Liver (tissue), 9 donors: ENCODE results near the gene CRB2. TPM values are rescaled to one million over a fixed set of nuclear protein-coding genes. Genes with fewer than 3 reads are reported as not detected.

Experiments
- DNase-seq: peaks from one replicate; pipeline ENCODE4 v3.0.0-alpha.2; 2017; ENCODE audit warnings: low spot score
- H3K27ac ChIP-seq, 2 donors: one replicate each; pipeline ENCODE4 v1.7.0; 2013; ENCODE audit warnings: inconsistent platforms in 2 of 2, low read length in 2 of 2, control low read depth in 1 of 2, low read depth in 1 of 2, mild to moderate bottlenecking in 1 of 2
- H3K27me3 ChIP-seq, 4 donors: one replicate each; pipeline versions ENCODE4 v1.6.1 to v1.7.0; 2013; ENCODE audit warnings: low read length in 3 of 4, inconsistent platforms in 1 of 4, mild to moderate bottlenecking in 1 of 4, moderate library complexity in 1 of 4; ENCODE audit not compliant: control insufficient read depth in 4 of 4, insufficient read depth in 4 of 4
- H3K36me3 ChIP-seq, 4 donors: one replicate each; pipeline versions ENCODE4 v1.6.1 to v1.7.0; 2013; ENCODE audit warnings: low read length in 3 of 4, mild to moderate bottlenecking in 3 of 4, low read depth in 1 of 4, moderate library complexity in 1 of 4; ENCODE audit not compliant: control insufficient read depth in 4 of 4, insufficient read depth in 3 of 4
- H3K4me1 ChIP-seq, 4 donors: one replicate each; pipeline versions ENCODE4 v1.6.1 to v1.7.0; 2013; ENCODE audit warnings: low read length in 3 of 4, mild to moderate bottlenecking in 3 of 4, moderate library complexity in 1 of 4; ENCODE audit not compliant: control insufficient read depth in 4 of 4, insufficient read depth in 4 of 4
- H3K4me3 ChIP-seq, 3 donors: one replicate each; pipeline versions ENCODE4 v1.6.1 to v1.7.0; 2013; ENCODE audit warnings: low read length in 3 of 3, control low read depth in 1 of 3, low read depth in 1 of 3, mild to moderate bottlenecking in 1 of 3
- H3K9ac ChIP-seq, 2 donors: one replicate each; pipeline ENCODE4 v1.7.0; 2013; ENCODE audit warnings: low read length in 2 of 2, mild to moderate bottlenecking in 2 of 2, moderate library complexity in 2 of 2, control low read depth in 1 of 2, low read depth in 1 of 2
- H3K9me3 ChIP-seq, 4 donors: one replicate each; pipeline versions ENCODE4 v1.6.1 to v1.7.0; 2013; ENCODE audit warnings: low read length in 3 of 4; ENCODE audit not compliant: control insufficient read depth in 4 of 4
- CTCF ChIP-seq: fragments of 150-350 bp; IDR thresholded peaks from 2 replicates; pipeline ENCODE4 v1.5.1; 2017; ENCODE audit warnings: improper control_type of control experiment, low read depth, low read length; ENCODE audit not compliant: missing input control
- EGR1 ChIP-seq, 2 donors: IDR thresholded peaks; 2 replicates each; pipeline ENCODE4 v1.6.1; 2016 to 2018; ENCODE audit warnings: antibody characterized with exemption in 2 of 2, low read depth in 2 of 2
- FOXA1 ChIP-seq: IDR thresholded peaks from 2 replicates; pipeline ENCODE4 v1.6.1; 2016; ENCODE audit warnings: antibody characterized with exemption
- FOXA2 ChIP-seq: IDR thresholded peaks from 2 replicates; pipeline ENCODE4 v1.6.1; 2016; ENCODE audit warnings: antibody characterized with exemption
- GABPA ChIP-seq, 2 donors: IDR thresholded peaks in 1 of 2; conservative IDR thresholded peaks in 1 of 2; 2 replicates each; pipeline ENCODE4 v1.6.1; 2016; ENCODE audit warnings: antibody characterized with exemption in 2 of 2, mild to moderate bottlenecking in 1 of 2, moderate library complexity in 1 of 2
- HNF4A ChIP-seq, 2 donors: conservative IDR thresholded peaks; 2 replicates each; pipeline ENCODE4 v1.6.1; 2016; ENCODE audit warnings: antibody characterized with exemption in 2 of 2, mild to moderate bottlenecking in 2 of 2
- HNF4G ChIP-seq: IDR thresholded peaks from 2 replicates; pipeline ENCODE4 v1.6.1; 2016; ENCODE audit warnings: antibody characterized with exemption
- JUND ChIP-seq, 2 donors: IDR thresholded peaks; 2 replicates each; pipeline ENCODE4 v1.6.1; 2016; ENCODE audit warnings: antibody characterized with exemption in 2 of 2
- MAX ChIP-seq: IDR thresholded peaks from 2 replicates; pipeline ENCODE4 v1.6.1; 2016; ENCODE audit warnings: antibody characterized with exemption
- NR2F2 ChIP-seq: IDR thresholded peaks from 2 replicates; pipeline ENCODE4 v1.6.1; 2016; ENCODE audit warnings: antibody characterized with exemption
- RAD21 ChIP-seq, 2 donors: IDR thresholded peaks; 2 replicates each; pipeline ENCODE4 v1.6.1; 2016; ENCODE audit warnings: antibody characterized with exemption in 2 of 2, mild to moderate bottlenecking in 2 of 2
- REST ChIP-seq: IDR thresholded peaks from 2 replicates; pipeline ENCODE4 v1.6.1; 2016; ENCODE audit warnings: antibody characterized with exemption, mild to moderate bottlenecking
- RXRA ChIP-seq, 2 donors: IDR thresholded peaks; 2 replicates each; pipeline ENCODE4 v1.6.1; 2017 to 2018; ENCODE audit warnings: antibody characterized with exemption in 2 of 2, mild to moderate bottlenecking in 1 of 2
- SP1 ChIP-seq: IDR thresholded peaks from 2 replicates; pipeline ENCODE4 v1.6.1; 2018; ENCODE audit warnings: antibody characterized with exemption, mild to moderate bottlenecking
- TAF1 ChIP-seq: conservative IDR thresholded peaks from 2 replicates; pipeline ENCODE4 v1.6.1; 2016; ENCODE audit warnings: antibody characterized with exemption, mild to moderate bottlenecking
- YY1 ChIP-seq: IDR thresholded peaks from 2 replicates; pipeline ENCODE4 v1.6.1; 2016; ENCODE audit warnings: antibody characterized with exemption, mild to moderate bottlenecking
- ZBTB33 ChIP-seq: IDR thresholded peaks from 2 replicates; pipeline ENCODE4 v1.6.1; 2016; ENCODE audit warnings: antibody characterized with exemption
- WGBS: extraction: QIAGEN DNeasy Blood & Tissue Kit; methylation state at CpG from one replicate; pipeline ENCODE4 v1.1.7; 2013; 5-methylcytosine and 5-hydroxymethylcytosine counted together
- polyA plus RNA-seq, 2 donors: library from polyadenylated mRNA; stranded (reverse) in 1 of 2; unstranded in 1 of 2; fragments of 200-250 nt in 1 of 2; fragments of >200 nt in 1 of 2; fragmentation: Nextera tagmentation in 1 of 2; extraction: Ambion mirVana in 1 of 2; gene quantifications; one replicate each; pipeline versions ENCODE4 v1.2.1 to v1.2.3, GENCODE V29; 2013 to 2015
- total RNA-seq, 2 donors: library from RNA; depleted of rRNA; stranded (reverse); fragments of >200 nt; gene quantifications; one replicate each; pipeline ENCODE4 v1.2.3, GENCODE V29; 2014
- TF ChIP-seq, protein P1 (sequence below): IDR thresholded peaks from 2 replicates; pipeline ENCODE4 v1.6.1; 2016; ENCODE audit warnings: antibody characterized with exemption
- donor health status: healthy.
- donor health status: healthy.
- donor health status: healthy.
- donor health status: healthy.
- donor health status: healthy.

CRB2 gene
- total and polyA plus RNA-seq, 4 donors: 1.7 TPM; not detected in 3

- TF ChIP-seq EGR1 (IDR thresholded peaks at IDR 0.05; ENCODE audit: low read depth in 2 of 2) (no peak), RXRA (IDR thresholded peaks at IDR 0.05) (no peak), SP1 (no peak)
Observed at GRCh38 chr9:123391946-123392345, 35.9 kb downstream of the CRB2 start (continued).

- Histone ChIP-seq H3K9ac (no peak overlapping the region), H3K4me3 (no peak overlapping the region), H3K27ac (no peak overlapping the region), H3K27me3 (no peaks in the 10 kb centered on the region), H3K36me3 (no peaks in the 10 kb centered on the region), H3K4me1 (no peaks in the 10 kb centered on the region), H3K9me3 (no peaks in the 10 kb centered on the region)
- WGBS: 99% methylated on average over 4 of the region's 4 CpGs
- TF ChIP-seq ZBTB33: no peak
- TF ChIP-seq HNF4A (conservative IDR thresholded peaks at IDR 0.05): no peak
- TF ChIP-seq YY1: no peak
- TF ChIP-seq RXRA (IDR thresholded peaks at IDR 0.05): no peak
- no peak for TF ChIP-seq SP1
- no peak for DNase-seq
Observed at GRCh38 chr9:123392802-123393201, 36.8 kb downstream of the CRB2 start.

DNA sequence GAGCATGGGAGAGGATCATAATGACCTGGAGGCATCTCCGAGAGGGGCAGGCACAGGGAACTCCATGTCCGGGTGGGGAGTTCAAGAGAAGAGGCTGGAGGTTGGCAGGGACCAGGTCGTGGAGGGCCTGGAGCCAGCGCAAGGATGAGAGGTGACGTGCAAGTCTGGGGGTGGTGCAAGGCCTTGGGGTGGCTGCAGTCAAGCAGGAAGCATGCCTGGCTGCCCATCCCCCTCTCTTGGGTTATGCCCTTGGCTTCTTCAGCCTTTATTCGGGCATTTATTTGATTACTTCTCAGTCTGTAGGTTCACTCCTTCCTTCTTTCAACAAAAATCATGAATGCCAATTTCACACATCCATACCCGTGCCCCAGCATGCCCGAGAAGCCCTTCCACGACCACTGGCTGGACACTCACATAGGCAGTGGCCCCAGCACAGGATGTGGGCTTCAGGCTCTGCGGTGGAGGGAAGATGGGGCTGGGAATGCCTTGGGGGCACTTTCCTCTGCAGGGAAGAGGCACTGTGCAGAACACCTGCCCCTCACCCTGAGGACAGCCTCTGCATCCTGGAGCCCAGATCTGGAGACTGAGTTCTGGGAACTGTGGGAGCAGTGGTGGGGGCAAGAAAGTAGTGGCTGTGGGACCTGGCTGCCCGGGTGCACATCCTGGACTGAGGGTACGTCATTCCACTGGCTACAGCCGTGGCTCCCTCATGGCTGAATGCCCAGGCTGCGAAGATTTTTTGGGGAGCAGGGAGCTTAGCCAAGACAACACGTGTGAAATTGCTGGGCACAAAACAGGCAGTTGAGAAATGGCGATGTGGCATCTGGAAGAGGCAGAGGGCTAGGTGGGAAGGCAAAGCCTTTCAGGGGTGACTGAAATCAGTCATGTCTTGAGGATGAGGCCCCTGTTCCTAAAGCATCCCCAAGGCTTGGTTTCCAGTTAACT is 38.6 kb downstream of the CRB2 start:
- Histone ChIP-seq H3K4me3 (no peak overlapping the region), H3K36me3 (no peaks in the 10 kb centered on the region), H3K27ac (no peak overlapping the region), H3K27me3 (no peaks in the 10 kb centered on the region), H3K9me3 (no peaks in the 10 kb centered on the region), H3K9ac (no peak overlapping the region), H3K4me1 (no peaks in the 10 kb centered on the region)
- 88% methylated on average over 16 of the region's 16 CpGs for WGBS
- no peak for DNase-seq
- TF ChIP-seq TAF1 (no peak), FOXA2 (no peak), HNF4G (no peak), NR2F2 (no peak), ZBTB33 (no peak), GABPA (IDR thresholded peaks at IDR 0.05 in 1 of 2, conservative IDR thresholded peaks at IDR 0.05 in 1 of 2) (no peak), REST (no peak), JUND (IDR thresholded peaks at IDR 0.05) (no peak), RXRA (IDR thresholded peaks at IDR 0.05) (no peak), HNF4A (conservative IDR thresholded peaks at IDR 0.05) (no peak), RAD21 (IDR thresholded peaks at IDR 0.05) (no peak), SP1 (no peak), YY1 (no peak), MAX (no peak), FOXA1 (no peak), EGR1 (IDR thresholded peaks at IDR 0.05; ENCODE audit: low read depth in 2 of 2) (no peak), CTCF (no peak)
- TF ChIP-seq, protein P1, sequence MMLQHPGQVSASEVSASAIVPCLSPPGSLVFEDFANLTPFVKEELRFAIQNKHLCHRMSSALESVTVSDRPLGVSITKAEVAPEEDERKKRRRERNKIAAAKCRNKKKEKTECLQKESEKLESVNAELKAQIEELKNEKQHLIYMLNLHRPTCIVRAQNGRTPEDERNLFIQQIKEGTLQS: no peak
